Gastrocnemius medialis (tissue), 4 donors: ENCODE results near the gene TSEN2. TPM values are rescaled to one million over a fixed set of nuclear protein-coding genes. Genes with fewer than 3 reads are reported as not detected.

Experiments used
- ATAC-seq, 2 donors: fragments of 150-250 bp; one replicate each; pipeline ENCODE4 v1.9.1; 2016
- DNase-seq, 2 donors: peaks; one replicate each; pipeline ENCODE4 v3.0.0-alpha.2; 2019
- H3K27ac ChIP-seq, 4 donors: fragments of 200-600 bp; sonication (generic); 1 replicate in 1 of 4; 2 replicates in 3 of 4; pipeline ENCODE4 v1.5.1; 2016 to 2018; ENCODE audit warnings: mild to moderate bottlenecking in 2 of 4, moderate library complexity in 1 of 4
- H3K27me3 ChIP-seq, 3 donors: fragments of 200-600 bp; sonication (generic) in 2 of 3; 1 replicate in 1 of 3; 2 replicates in 2 of 3; pipeline versions ENCODE4 v1.5.1 to v1.6.0; 2016 to 2019; ENCODE audit warnings: mild to moderate bottlenecking in 1 of 3, moderate library complexity in 1 of 3
- H3K36me3 ChIP-seq, 2 donors: fragments of 200-600 bp; sonication (generic) in 1 of 2; one replicate each; pipeline ENCODE4 v1.5.1; 2017 to 2018
- H3K4me1 ChIP-seq, 2 donors: fragments of 200-600 bp; sonication (generic) in 1 of 2; one replicate each; pipeline ENCODE4 v1.5.1; 2016 to 2017; ENCODE audit warnings: mild to moderate bottlenecking in 2 of 2
- H3K4me3 ChIP-seq, 4 donors: fragments of 200-600 bp; sonication (generic) in 3 of 4; 1 replicate in 1 of 4; 2 replicates in 3 of 4; pipeline ENCODE4 v1.5.1; 2016 to 2019; ENCODE audit warnings: mild to moderate bottlenecking in 2 of 4
- H3K9me3 ChIP-seq, 3 donors: fragments of 200-600 bp; sonication (generic) in 2 of 3; 1 replicate in 1 of 3; 2 replicates in 2 of 3; pipeline ENCODE4 v1.5.1; 2016 to 2019
- POLR2A ChIP-seq, 2 donors: fragments of 450-650 bp; IDR thresholded peaks; one replicate each; pipeline ENCODE4 v1.6.1; 2017; ENCODE audit warnings: antibody characterized with exemption in 2 of 2, mild to moderate bottlenecking in 2 of 2, moderate library complexity in 2 of 2
- in situ Hi-C, 4 donors: fragments of 200-750 bp; cut with MboI; loops; one replicate each; pipeline versions ENCODE4 v1.15.0 to v1.8.0; 2017; ENCODE audit warnings: low sequenced_read_pairs in 4 of 4
- intact Hi-C: fragments of 100-400 bp; cut with DNase I; formaldehyde crosslinking; loops from one replicate; pipeline ENCODE4 v1.15.1; 2023; ENCODE audit warnings: low total_unique reads
- total RNA-seq, 4 donors: library from RNA; depleted of rRNA; stranded (reverse); fragments of >200 nt; gene quantifications; one replicate each; pipeline versions ENCODE4 v1.1.0 to v1.2.3, GENCODE V29; 2016
- TF ChIP-seq, protein P1 (sequence below), 5 experiments: fragments of 450-650 bp in 3 of 5; fragments of 200-600 bp in 2 of 5; sonication (generic) in 2 of 5; IDR thresholded peaks in 4 of 5; conservative IDR thresholded peaks in 1 of 5; 1 replicate in 4 of 5; 2 replicates in 1 of 5; pipeline ENCODE4 v1.5.1; 2016 to 2019; ENCODE audit warnings: antibody characterized with exemption in 5 of 5, mild to moderate bottlenecking in 3 of 5, moderate library complexity in 3 of 5

TSEN2 gene
- total RNA-seq, 4 donors from 2014 or later = 10.7 to 19.5 (median 12.0) TPM

DNA sequence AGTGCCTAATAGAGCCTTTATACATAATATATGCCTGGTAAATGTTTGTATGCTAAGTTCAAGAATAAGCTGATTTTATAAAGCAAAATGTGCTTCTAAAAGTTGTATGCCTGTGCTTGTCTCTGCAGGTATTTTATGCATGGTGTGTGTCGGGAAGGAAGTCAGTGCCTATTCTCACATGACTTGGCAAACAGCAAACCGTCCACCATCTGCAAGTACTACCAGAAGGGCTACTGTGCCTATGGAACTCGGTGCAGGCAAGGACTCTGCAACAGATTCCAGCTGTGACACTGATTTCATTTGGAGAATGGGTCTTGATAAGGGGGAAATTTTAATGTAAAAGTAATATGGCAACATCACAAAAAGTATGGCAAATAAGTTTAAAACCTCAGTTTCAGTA, 84.5 kb downstream of the TSEN2 start:
- peak overlapping the region in 1 of 4 donors; percentile 6 for H3K27ac ChIP-seq
- no peak for TF ChIP-seq POLR2A (IDR thresholded peaks at IDR 0.05)
- TF ChIP-seq, protein P1, sequence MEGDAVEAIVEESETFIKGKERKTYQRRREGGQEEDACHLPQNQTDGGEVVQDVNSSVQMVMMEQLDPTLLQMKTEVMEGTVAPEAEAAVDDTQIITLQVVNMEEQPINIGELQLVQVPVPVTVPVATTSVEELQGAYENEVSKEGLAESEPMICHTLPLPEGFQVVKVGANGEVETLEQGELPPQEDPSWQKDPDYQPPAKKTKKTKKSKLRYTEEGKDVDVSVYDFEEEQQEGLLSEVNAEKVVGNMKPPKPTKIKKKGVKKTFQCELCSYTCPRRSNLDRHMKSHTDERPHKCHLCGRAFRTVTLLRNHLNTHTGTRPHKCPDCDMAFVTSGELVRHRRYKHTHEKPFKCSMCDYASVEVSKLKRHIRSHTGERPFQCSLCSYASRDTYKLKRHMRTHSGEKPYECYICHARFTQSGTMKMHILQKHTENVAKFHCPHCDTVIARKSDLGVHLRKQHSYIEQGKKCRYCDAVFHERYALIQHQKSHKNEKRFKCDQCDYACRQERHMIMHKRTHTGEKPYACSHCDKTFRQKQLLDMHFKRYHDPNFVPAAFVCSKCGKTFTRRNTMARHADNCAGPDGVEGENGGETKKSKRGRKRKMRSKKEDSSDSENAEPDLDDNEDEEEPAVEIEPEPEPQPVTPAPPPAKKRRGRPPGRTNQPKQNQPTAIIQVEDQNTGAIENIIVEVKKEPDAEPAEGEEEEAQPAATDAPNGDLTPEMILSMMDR (IDR thresholded peaks at IDR 0.05 in 4 of 5, conservative IDR thresholded peaks at IDR 0.05 in 1 of 5) = no peak
- intact Hi-C loops (loop anchor here (5.0 kb wide), 1 partner anchor 34 kb away; no protein-coding TSS in a partner anchor), in situ Hi-C loops (loop anchor here in 1 of 4 donors (25.0 kb wide), 1 partner anchor 144 kb away; no protein-coding TSS in a partner anchor)
- H3K4me3 ChIP-seq = no peak overlapping the region
- H3K36me3 ChIP-seq = peaks cover 0 to 45% of the 10 kb centered on the region in 2 donors
- peaks cover 14 to 20% of the 10 kb centered on the region in 2 donors for H3K4me1 ChIP-seq
- no peaks in the 10 kb centered on the region for H3K9me3 ChIP-seq
- ATAC-seq (peak in 1 of 2 donors; percentile 43), DNase-seq (no peak)
- H3K27me3 ChIP-seq = no peaks in the 10 kb centered on the region

DNA sequence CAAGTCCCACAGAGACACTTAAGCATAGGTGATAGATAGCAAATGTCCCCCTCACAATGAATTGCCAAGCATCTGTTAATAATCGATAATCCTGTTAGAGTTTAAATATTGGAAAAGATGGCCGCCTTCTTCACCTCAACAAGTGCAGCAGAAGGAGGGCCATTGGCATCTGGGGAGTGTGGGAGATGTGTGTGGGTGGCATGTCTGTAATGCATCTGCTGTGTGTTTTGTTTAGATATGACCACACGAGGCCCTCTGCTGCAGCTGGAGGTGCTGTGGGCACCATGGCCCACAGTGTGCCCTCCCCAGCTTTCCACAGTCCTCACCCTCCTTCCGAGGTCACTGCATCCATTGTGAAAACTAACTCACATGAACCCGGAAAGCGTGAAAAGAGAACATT, 85.6 kb downstream of the TSEN2 start:
- peaks cover 0 to 56% of the 10 kb centered on the region in 2 donors for H3K36me3 ChIP-seq
- in situ Hi-C loops (loop anchor here in 1 of 4 donors (25.0 kb wide), 1 partner anchor 142 kb away; no protein-coding TSS in a partner anchor), intact Hi-C loops (loop anchor here (5.0 kb wide), 1 partner anchor 32 kb away; no protein-coding TSS in a partner anchor)

DNA sequence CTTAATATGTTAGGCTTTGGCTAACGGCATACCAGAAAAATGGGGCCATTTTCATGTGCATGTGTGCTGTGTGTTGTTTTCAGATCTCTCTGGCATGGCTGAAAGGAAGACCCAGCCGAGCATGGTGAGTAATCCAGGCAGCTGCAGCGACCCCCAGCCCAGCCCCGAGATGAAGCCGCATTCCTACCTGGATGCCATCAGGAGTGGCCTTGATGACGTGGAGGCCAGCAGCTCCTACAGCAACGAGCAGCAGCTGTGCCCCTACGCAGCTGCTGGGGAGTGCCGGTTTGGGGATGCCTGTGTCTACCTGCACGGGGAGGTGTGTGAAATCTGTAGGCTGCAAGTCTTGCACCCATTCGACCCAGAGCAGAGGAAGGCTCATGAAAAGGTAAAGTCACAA, 87.7 kb downstream of the TSEN2 start:
- in situ Hi-C loops = loop anchor here in 1 of 4 donors (25.0 kb wide), 1 partner anchor 140 kb away; no protein-coding TSS in a partner anchor
- TF ChIP-seq POLR2A (IDR thresholded peaks at IDR 0.05) = no peak
- TF ChIP-seq, protein P1 (IDR thresholded peaks at IDR 0.05 in 4 of 5, conservative IDR thresholded peaks at IDR 0.05 in 1 of 5) = no peak
- H3K27ac ChIP-seq = no peak overlapping the region
- intact Hi-C loops = no loop called here
- H3K9me3 ChIP-seq = no peaks in the 10 kb centered on the region
- H3K36me3 ChIP-seq = peaks cover 0 to 73% of the 10 kb centered on the region in 2 donors
- ATAC-seq (no peak), DNase-seq (no peak)
- H3K4me1 ChIP-seq = peaks cover 0 to 7% of the 10 kb centered on the region in 2 donors
- H3K4me3 ChIP-seq = no peak overlapping the region
- H3K27me3 ChIP-seq = no peaks in the 10 kb centered on the region

More for the DNA sequence above, 85.6 kb downstream of the TSEN2 start:
- TF ChIP-seq POLR2A (IDR thresholded peaks at IDR 0.05) = no peak
- TF ChIP-seq, protein P1 (IDR thresholded peaks at IDR 0.05 in 4 of 5, conservative IDR thresholded peaks at IDR 0.05 in 1 of 5) = no peak
- Histone ChIP-seq H3K4me1 (peaks cover 5 to 12% of the 10 kb centered on the region in 2 donors), H3K9me3 (no peaks in the 10 kb centered on the region), H3K4me3 (no peak overlapping the region), H3K27ac (no peak overlapping the region), H3K27me3 (no peaks in the 10 kb centered on the region)
- DNase-seq = no peak
- no peak for ATAC-seq

DNA sequence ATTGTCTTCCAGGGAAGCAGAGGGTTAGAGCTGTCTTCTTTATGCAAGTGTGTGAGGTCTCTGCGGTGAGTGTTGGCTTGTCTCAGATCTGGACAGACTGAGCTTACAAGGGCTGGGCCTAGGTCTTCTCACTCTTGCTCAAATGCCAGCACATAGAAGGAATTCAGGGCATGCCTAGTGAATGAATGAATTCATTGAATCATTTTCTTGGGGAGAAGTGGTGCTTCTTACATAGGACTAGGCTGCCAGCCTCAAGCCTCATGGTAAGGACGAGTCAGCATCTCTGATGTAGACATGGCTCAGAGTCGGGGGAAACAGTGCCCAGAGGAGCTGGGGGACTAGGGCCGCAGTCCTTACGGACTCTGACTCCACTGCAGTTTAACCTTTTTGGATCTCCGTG, 89.9 kb downstream of the TSEN2 start:
- no peaks in the 10 kb centered on the region for H3K27me3 ChIP-seq
- H3K9me3 ChIP-seq = no peaks in the 10 kb centered on the region
- peaks cover 0 to 83% of the 10 kb centered on the region in 2 donors for H3K36me3 ChIP-seq
- H3K4me3 ChIP-seq = no peak overlapping the region
- DNase-seq = no peak
- intact Hi-C loops (no loop called here), in situ Hi-C loops (loop anchor here in 1 of 4 donors (25.0 kb wide), 1 partner anchor 138 kb away; no protein-coding TSS in a partner anchor)
- no peaks in the 10 kb centered on the region for H3K4me1 ChIP-seq
- ATAC-seq = no peak
- TF ChIP-seq, protein P1 (IDR thresholded peaks at IDR 0.05 in 4 of 5, conservative IDR thresholded peaks at IDR 0.05 in 1 of 5) = no peak
- no peak for TF ChIP-seq POLR2A (IDR thresholded peaks at IDR 0.05)
- H3K27ac ChIP-seq = peak overlapping the region in 1 of 4 donors; percentile 9
